ENCODE measurements around the gene TRPV5.

- TF ChIP-seq CTCF (conservative IDR thresholded peaks at IDR 0.05; ENCODE audit: low read length) (no peak), EZH2phosphoT487 (IDR thresholded peaks at IDR 0.05; ENCODE audit: borderline replicate concordance, low read depth, low read length) (no peak)
Observed at GRCh38 chr7:142918901-142919300, 14.6 kb downstream of the TRPV5 start.

Data from OCI-LY7 (cell line).